ENCODE data around the gene KIF7. TPM values are rescaled to one million over a fixed set of nuclear protein-coding genes. Genes with fewer than 3 reads are reported as not detected.

The KIF7 gene
- total RNA-seq, 2 donors from 2014 or later, result 1.4 to 4.6 TPM

DNA sequence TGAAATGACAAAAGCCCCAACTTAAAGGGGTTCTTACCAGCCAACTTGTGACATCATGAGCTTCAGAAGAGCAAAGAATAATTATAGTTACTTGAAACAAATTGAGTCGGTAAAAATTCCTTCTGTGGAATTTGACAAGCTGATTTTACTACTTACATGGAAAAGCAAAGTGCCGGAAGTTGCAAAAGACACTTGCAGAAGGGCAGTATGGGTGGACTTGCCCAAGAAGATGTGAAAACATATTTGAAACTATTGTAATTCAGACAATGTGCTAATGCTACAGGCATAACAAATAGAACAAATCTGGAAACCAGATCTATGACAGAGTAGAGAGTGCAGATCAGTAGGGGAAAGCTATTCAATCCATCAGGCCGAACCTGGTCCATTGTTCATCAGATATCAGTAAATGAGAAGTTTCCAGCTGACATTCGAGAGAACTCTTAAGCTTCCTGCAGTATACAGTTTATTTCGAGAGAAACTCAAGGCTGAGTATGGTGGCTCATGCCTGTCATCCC is 2.5 kb upstream of the KIF7 start:
- DNase-seq (ENCODE audit: low spot score in 2 of 2) (no peak), ATAC-seq (no peak)
- H3K9me3 Mint-ChIP-seq, result no peaks in the 10 kb centered on the region
- H3K36me3 Mint-ChIP-seq, result peaks cover 7 to 12% of the 10 kb centered on the region in 2 donors
- peak overlapping the region in 1 of 2 donors; percentile 26 for H3K27ac Mint-ChIP-seq

GRCh38 chr15:89656116-89656815 is 999 bp upstream of the KIF7 start:
- DNase-seq (ENCODE audit: low spot score in 2 of 2) (no peak), ATAC-seq (peak in 1 of 2 donors; percentile 88)
- peak overlapping the region in 1 of 2 donors; percentile 42 for H3K27ac Mint-ChIP-seq
- peaks cover 7 to 12% of the 10 kb centered on the region in 2 donors for H3K36me3 Mint-ChIP-seq
- H3K9me3 Mint-ChIP-seq, result no peaks in the 10 kb centered on the region

DNA sequence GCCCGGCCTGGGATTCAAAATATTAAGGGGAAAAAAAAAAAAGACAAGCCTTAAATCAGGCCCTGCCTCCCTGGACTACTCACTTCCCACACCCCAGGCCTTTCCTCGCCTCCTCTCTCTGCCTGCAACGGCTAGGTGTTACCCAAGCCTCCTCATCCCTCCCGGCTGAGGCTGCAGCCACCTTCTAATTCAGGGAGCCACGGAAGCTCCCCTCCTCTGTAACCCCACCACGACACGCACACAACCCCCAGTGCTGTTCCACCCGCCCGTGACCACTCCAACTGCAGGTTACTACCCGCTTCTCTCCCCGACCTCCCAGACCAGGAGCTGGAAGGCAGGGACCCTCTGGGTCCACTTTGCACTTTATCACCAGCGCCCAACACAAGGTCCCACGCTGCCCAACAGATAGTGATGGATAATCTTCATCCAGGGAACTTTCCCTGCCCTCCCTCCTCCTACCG is 936 bp downstream of the KIF7 start:
- Mint-ChIP-seq H3K27ac (peak overlapping the region in 1 of 2 donors; percentile 51), H3K36me3 (peaks cover 7 to 12% of the 10 kb centered on the region in 2 donors), H3K9me3 (no peaks in the 10 kb centered on the region)
- ATAC-seq, result no peak
- no peak for DNase-seq (ENCODE audit: low spot score in 2 of 2)

DNA sequence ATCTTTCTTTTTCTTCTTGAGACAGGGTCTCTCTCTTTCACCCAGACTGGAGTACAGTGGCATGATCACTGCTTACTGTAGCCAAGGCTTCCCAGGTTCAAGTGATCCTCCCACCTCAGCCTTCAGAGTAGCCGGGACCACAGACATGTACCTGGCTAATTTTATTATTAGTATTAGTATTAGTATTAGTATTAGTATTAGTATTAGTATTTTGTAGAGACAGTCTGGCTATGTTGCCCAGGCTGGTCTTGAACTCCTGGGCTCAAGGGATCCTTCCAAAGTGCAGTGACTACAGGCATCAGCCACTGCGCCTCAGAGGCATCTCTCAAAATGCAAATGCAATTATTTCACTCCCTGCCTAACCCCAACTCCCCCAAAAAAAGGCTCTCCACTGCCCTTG is 1.7 kb downstream of the KIF7 start:
- peaks cover 7 to 12% of the 10 kb centered on the region in 2 donors for H3K36me3 Mint-ChIP-seq
- ATAC-seq (no peak), DNase-seq (ENCODE audit: low spot score in 2 of 2) (no peak)
- H3K27ac Mint-ChIP-seq, result no peak overlapping the region
- H3K9me3 Mint-ChIP-seq, result no peaks in the 10 kb centered on the region

DNA sequence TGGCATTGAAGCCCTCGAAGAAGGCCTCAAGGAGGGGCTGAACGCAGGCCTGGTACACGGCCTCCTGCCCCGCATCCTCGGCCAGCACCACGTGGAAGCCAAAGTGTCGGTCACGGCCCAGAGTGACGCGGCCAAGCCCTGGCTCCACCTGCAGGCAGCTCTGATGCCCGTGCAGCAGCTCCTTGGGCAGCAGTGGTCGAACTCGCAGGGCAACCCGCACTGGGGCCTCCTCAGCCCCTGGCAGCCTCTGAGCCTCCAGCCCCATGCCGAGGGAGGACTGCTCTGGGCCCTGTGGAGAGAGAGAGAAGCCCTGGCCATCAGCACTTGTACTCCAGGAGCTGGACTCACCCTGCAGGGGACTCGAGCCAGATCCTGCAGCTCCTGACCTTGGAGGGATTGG is 2.6 kb downstream of the KIF7 start:
- Mint-ChIP-seq H3K9me3 (no peaks in the 10 kb centered on the region), H3K27ac (no peak overlapping the region), H3K36me3 (peaks cover 7 to 12% of the 10 kb centered on the region in 2 donors)
- no peak for ATAC-seq
- DNase-seq (ENCODE audit: low spot score in 2 of 2), result no peak

DNA sequence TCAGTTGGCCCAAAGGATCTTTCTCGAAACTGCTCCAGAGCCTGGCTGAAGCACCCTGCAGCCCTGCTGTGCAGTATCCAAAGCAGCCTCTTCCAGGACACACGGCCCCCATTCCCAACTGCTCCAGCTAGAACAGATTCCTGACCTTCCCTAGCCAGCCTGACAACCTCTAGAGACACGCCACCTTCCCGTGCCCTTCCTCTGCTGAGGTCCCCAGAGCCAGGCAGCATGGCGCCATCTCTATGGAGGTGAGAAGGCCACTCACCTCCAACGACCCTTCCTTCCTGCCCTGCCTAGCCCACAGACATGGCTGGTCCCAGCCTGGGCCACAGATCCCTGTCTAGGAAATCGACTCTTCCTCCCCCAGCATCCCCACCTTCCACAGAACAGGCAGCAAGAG is 3.1 kb downstream of the KIF7 start:
- ATAC-seq, result no peak
- Mint-ChIP-seq H3K36me3 (peaks cover 7 to 12% of the 10 kb centered on the region in 2 donors), H3K9me3 (no peaks in the 10 kb centered on the region), H3K27ac (no peak overlapping the region)
- no peak for DNase-seq (ENCODE audit: low spot score in 2 of 2)

GRCh38 chr15:89649716-89650115 is 5.6 kb downstream of the KIF7 start:
- Mint-ChIP-seq H3K36me3 (peaks cover 7% of the 10 kb centered on the region in 2 donors), H3K9me3 (no peaks in the 10 kb centered on the region), H3K27ac (no peak overlapping the region)
- peak in 1 of 2 donors; percentile 51 for DNase-seq (ENCODE audit: low spot score in 2 of 2)
- no peak for ATAC-seq

DNA sequence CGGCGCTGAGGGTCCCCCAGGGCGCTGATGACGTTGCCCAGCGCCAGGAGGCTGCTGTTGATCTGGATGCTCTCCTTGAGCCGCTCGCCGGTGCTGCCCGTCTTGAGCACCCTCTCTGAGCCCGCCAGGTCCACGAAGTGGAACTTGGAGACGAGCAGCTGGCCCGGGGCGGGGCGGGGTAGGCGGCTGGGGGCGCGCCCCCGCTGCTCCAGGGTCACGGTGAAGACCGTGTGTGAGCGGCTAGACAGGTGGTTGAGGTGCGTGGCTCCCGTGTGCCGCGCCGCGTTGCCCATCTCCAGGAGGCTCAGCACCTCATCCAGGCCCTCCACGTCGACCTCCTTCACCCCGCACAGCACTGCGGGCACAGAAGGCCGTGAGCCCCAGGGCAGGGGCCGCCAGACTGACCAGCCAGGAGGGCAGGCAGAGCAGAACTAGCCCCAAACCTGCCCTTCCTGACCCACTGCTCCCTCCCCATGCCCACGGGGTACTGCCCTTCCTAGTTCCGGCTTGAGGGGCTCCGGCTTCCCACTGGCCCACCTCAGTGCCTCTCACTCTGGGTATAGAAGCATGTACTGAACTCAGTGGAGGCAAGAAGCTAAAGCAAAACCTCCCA is 6.1 kb downstream of the KIF7 start:
- no peak overlapping the region for H3K27ac Mint-ChIP-seq
- ATAC-seq, result no peak
- H3K36me3 Mint-ChIP-seq, result peaks cover under 1% of the 10 kb centered on the region in 2 donors
- H3K9me3 Mint-ChIP-seq, result no peaks in the 10 kb centered on the region
- peak in 1 of 2 donors; percentile 45 for DNase-seq (ENCODE audit: low spot score in 2 of 2)

DNA sequence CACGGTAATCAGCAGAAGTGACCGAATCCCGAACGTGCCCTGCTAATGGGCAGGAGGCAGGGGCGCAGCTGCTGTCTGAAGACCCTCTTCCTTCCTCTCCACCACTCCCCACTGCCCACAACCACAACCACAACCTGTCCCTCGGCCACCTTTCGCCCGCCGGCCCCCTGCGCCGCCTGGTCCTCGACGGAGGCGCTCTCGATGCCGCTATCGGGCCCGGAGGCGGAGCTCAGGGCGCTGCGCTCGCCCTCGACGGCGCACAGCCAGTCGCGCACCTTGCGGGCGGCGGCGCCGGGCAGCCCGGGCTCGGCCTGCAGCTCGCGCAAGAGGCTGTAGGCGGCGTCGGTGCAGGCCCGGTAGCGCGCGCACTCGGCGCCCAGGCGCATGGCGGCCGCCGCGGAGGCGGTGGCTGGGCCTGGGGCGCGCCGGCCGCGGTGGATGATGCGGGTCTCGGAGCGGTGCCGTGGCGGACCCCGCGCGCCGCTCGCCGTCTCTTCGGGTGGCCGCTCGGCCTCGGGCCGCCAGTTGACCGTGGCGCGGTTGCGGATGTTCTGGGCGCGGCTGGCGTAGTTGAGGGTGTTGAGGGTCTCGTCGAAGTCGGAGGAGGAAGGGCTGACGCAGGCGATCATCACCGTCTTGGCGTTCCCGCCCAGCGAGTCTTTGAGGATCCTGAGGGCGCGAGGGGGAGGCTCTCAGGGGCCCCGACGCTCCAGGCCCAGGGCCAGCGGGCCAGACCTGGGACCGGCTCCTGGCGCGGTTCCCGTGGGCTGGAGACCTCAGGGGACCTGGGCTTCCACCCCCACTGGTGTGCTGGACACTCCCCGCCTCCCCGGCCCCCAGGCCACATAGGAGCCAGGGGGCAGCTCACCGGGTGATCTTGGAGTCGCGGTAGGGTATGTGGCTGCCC is 6.9 kb downstream of the KIF7 start:
- no peak for ATAC-seq
- H3K9me3 Mint-ChIP-seq, result no peaks in the 10 kb centered on the region

GRCh38 chr15:89647191-89647851 is 7.9 kb downstream of the KIF7 start:
- ATAC-seq, result peak; percentile 82 to 84
- DNase-seq (ENCODE audit: low spot score in 2 of 2), result peak; percentile 67 to 86
- H3K27ac Mint-ChIP-seq, result no peak overlapping the region
- no peaks in the 10 kb centered on the region for H3K36me3 Mint-ChIP-seq
- no peaks in the 10 kb centered on the region for H3K9me3 Mint-ChIP-seq

More for the DNA sequence above, 6.9 kb downstream of the KIF7 start:
- no peaks in the 10 kb centered on the region for H3K36me3 Mint-ChIP-seq
- no peak overlapping the region for H3K27ac Mint-ChIP-seq
- peak in 1 of 2 donors; percentile 51 for DNase-seq (ENCODE audit: low spot score in 2 of 2)

DNA sequence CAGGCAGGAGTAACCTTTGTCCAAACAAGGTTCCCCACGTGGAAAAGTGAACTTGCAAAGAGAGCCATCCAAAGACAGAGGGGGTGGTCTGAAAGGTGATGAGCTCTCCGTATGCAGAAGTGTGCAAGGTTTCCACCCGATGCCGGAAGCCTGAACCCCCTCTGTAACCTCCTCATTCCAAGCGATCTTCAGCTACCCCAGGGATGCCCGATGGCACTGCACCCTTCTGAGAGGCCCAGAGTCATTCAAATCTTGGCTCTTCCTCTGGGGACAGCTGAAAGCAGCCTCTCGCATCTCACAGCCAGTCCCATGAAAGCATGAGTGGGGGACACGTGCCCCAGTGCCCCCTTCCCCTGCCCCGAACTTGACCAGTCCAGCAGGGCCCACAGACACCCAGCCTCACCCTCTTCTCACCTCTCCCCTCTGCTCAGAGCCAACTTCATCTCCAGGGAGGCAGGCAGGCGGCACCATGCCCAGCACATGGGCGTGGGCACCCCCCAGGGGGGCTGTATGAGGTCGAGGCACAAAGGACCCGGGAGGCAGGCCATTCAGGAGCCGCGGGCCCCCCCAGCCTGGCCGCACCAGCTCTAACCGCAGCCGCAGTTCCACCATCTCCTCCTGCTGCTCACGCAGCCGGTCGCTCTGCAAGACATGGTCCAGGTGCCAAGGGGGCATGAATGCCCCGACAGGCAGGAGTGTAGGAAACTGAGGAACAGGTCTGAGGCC is 8.7 kb downstream of the KIF7 start:
- Mint-ChIP-seq H3K36me3 (no peaks in the 10 kb centered on the region), H3K9me3 (no peaks in the 10 kb centered on the region), H3K27ac (no peak overlapping the region)
- DNase-seq (ENCODE audit: low spot score in 2 of 2) (peak in 1 of 2 donors; percentile 25), ATAC-seq (peak; percentile 12 to 22)

DNA sequence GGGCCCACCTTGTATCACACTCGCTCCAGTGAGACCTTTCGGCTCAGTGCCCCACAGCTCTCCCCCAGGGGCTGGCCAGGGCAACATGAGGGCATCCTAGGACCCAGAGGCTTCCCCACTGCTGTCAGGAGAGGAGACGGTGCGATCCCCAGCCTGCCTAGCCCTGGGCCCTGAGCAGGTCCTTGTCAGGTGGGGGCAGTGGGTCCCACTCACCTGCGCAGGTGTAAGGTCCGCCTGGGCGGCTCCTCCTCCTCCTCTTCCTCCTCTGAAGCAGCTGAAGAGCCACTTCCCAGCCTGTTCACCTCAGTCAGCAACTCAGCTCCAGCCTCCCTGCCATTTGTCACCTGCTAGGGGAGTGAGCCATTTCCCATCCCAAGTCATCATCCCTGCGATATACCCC is 9.6 kb downstream of the KIF7 start:
- Mint-ChIP-seq H3K27ac (no peak overlapping the region), H3K36me3 (no peaks in the 10 kb centered on the region), H3K9me3 (no peaks in the 10 kb centered on the region)
- peak in 1 of 2 donors; percentile 40 for DNase-seq (ENCODE audit: low spot score in 2 of 2)
- no peak for ATAC-seq

DNA sequence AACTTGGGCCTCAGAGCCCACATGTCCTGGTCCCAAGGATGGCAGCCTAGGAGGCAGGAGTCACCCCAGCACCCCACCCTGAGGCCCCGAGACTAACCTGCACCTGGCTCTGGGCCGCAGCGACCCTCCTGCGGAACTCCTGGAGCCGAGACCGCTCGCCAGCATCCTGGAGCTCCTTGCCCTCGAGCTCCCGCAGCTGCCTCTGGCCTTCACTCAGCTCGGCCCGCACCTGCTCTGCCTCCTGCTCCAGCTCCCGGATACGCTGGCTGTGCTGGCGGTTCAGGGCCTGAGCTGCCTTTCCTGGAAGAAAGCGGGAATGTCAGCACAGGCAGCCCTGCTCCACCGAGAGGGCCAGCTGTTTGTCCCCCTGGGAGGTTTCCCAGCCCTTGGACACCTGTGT is 13.2 kb downstream of the KIF7 start:
- no peak overlapping the region for H3K27ac Mint-ChIP-seq
- no peaks in the 10 kb centered on the region for H3K9me3 Mint-ChIP-seq
- DNase-seq (ENCODE audit: low spot score in 2 of 2) (no peak), ATAC-seq (peak in 1 of 2 donors; percentile 18)
- H3K36me3 Mint-ChIP-seq, result no peaks in the 10 kb centered on the region

- no peaks in the 10 kb centered on the region for H3K36me3 Mint-ChIP-seq
- no peak overlapping the region for H3K27ac Mint-ChIP-seq
- ATAC-seq (peak in 1 of 2 donors; percentile 24), DNase-seq (ENCODE audit: low spot score in 2 of 2) (no peak)
- H3K9me3 Mint-ChIP-seq, result no peaks in the 10 kb centered on the region
These were observed 14.2 kb downstream of the KIF7 start for GRCh38 chr15:89641053-89641452.

GRCh38 chr15:89640245-89640644 is 15.0 kb downstream of the KIF7 start:
- ATAC-seq, result no peak
- Mint-ChIP-seq H3K9me3 (peaks cover 0 to 2% of the 10 kb centered on the region in 2 donors), H3K36me3 (peaks cover 0 to 3% of the 10 kb centered on the region in 2 donors), H3K27ac (no peak overlapping the region)
- no peak for DNase-seq (ENCODE audit: low spot score in 2 of 2)

DNA sequence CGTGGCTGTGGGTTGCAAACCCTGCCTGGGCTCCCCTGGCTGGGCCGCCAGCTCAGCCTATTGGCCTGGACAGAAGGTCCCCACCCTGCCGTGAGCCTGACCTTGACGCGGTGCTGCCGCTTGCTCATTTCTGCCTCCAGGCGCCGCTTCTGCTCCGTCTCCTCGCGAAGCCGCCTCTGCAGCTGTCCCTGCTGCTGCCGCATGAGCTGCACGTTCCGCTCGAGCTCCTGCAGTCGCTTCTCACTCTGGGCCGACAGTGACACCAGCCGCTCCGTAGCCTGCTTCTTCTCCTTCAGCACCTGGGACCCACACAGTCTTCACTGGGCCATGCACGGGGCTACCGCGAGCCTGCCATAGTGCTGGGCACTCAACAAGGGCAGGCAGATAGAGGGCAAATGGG is 21.7 kb downstream of the KIF7 start:
- Mint-ChIP-seq H3K36me3 (peaks cover 6 to 18% of the 10 kb centered on the region in 2 donors), H3K27ac (peak overlapping the region in 1 of 2 donors; percentile 77), H3K9me3 (peaks cover 0 to 3% of the 10 kb centered on the region in 2 donors)
- no peak for DNase-seq (ENCODE audit: low spot score in 2 of 2)
- no peak for ATAC-seq

Measured in activated naive CD4-positive, alpha-beta T cell treated with anti-CD3 and anti-CD28 coated beads, Interleukin-2, amount 50 U/mL, for 72 hours (primary cell).